Measurements from ENCODE around the gene ANXA1.
A peak's percentile ranks its signal among the peaks of the same experiment; 100 is the strongest.

Gene ANXA1

GRCh38 chr9:73141282-73141681, 10.4 kb upstream of the ANXA1 start:
- no peak for DNase-seq

GRCh38 chr9:73143711-73144328, 7.8 kb upstream of the ANXA1 start:
- DNase-seq = no peak

- no peak for DNase-seq
Observed at GRCh38 chr9:73146111-73146815, 5.4 kb upstream of the ANXA1 start.

GRCh38 chr9:73148447-73148937, 3.2 kb upstream of the ANXA1 start:
- no peak for DNase-seq

GRCh38 chr9:73149371-73150067, 2.1 kb upstream of the ANXA1 start:
- DNase-seq = no peak

- no peak for DNase-seq
Observed at GRCh38 chr9:73152543-73152844, 829 bp downstream of the ANXA1 start.

GRCh38 chr9:73152953-73153352, 1.3 kb downstream of the ANXA1 start:
- no peak for DNase-seq

- no peak for DNase-seq
Observed at GRCh38 chr9:73153793-73154227, 2.1 kb downstream of the ANXA1 start.

GRCh38 chr9:73154271-73154670, 2.6 kb downstream of the ANXA1 start:
- peak in 1 of 2 experiments; percentile 28 for DNase-seq

- DNase-seq = no peak
Observed at GRCh38 chr9:73154722-73155121, 3.1 kb downstream of the ANXA1 start.

- no peak for DNase-seq
Observed at GRCh38 chr9:73155377-73155776, 3.7 kb downstream of the ANXA1 start.

GRCh38 chr9:73155968-73156864, 4.6 kb downstream of the ANXA1 start:
- DNase-seq = no peak

- no peak for DNase-seq
Observed at GRCh38 chr9:73156865-73157187, 5.2 kb downstream of the ANXA1 start.

- DNase-seq = no peak
Observed at GRCh38 chr9:73157811-73158210, 6.1 kb downstream of the ANXA1 start.

- DNase-seq = no peak
Observed at GRCh38 chr9:73158723-73159122, 7.1 kb downstream of the ANXA1 start.

GRCh38 chr9:73160868-73161267, 9.2 kb downstream of the ANXA1 start:
- DNase-seq = no peak

- no peak for DNase-seq
Observed at GRCh38 chr9:73162987-73163768, 11.5 kb downstream of the ANXA1 start.

- no peak for DNase-seq
Observed at GRCh38 chr9:73165911-73166310, 14.2 kb downstream of the ANXA1 start.

GRCh38 chr9:73166468-73166867, 14.8 kb downstream of the ANXA1 start:
- DNase-seq = no peak

GRCh38 chr9:73167614-73168013, 15.9 kb downstream of the ANXA1 start:
- DNase-seq = no peak

GRCh38 chr9:73168298-73168934, 16.8 kb downstream of the ANXA1 start:
- DNase-seq = no peak

Data from activated T-cell treated with anti-CD3 and anti-CD28 coated beads, Interleukin-2, amount 50 U/mL, for 48 hours (primary cell).